GM21447 (cell line): ENCODE measurements around the gene SYTL4.

Source experiments
- ATAC-seq: cut with Tn5 transposase; IDR thresholded peaks from one replicate; pipeline ENCODE4 v1.9.1; 2021; ENCODE audit not compliant: unreplicated experiment

SYTL4 gene

GRCh38 chrX:100648458-100649417, 83.2 kb downstream of the SYTL4 start:
- ATAC-seq, result no peak

GRCh38 chrX:100647739-100648138, 84.2 kb downstream of the SYTL4 start:
- no peak for ATAC-seq

GRCh38 chrX:100647095-100647494, 84.8 kb downstream of the SYTL4 start:
- ATAC-seq, result no peak

- no peak for ATAC-seq
Observed at GRCh38 chrX:100645106-100645505, 86.8 kb downstream of the SYTL4 start.

GRCh38 chrX:100643956-100644860, 87.7 kb downstream of the SYTL4 start, which contains the start of gene SRPX2:
Gene SRPX2, plus strand, starts transcription at chrX:100644199. Its CDS starts 2,124 bp downstream, at chrX:100646323.
- ATAC-seq, result no peak

GRCh38 chrX:100643212-100643611, 88.7 kb downstream of the SYTL4 start:
- ATAC-seq, result no peak

GRCh38 chrX:100642290-100642689, 89.6 kb downstream of the SYTL4 start:
- no peak for ATAC-seq

GRCh38 chrX:100636321-100636991, 95.5 kb downstream of the SYTL4 start, which contains the start of gene TSPAN6:
Gene TSPAN6, minus strand, starts transcription at chrX:100636806. Its CDS starts 112 bp downstream, at chrX:100636694.
- ATAC-seq, result peak; percentile 99

- ATAC-seq, result no peak
Observed at GRCh38 chrX:100635989-100636320, 96.0 kb downstream of the SYTL4 start.

- ATAC-seq, result no peak
Observed at GRCh38 chrX:100635040-100635439, 96.9 kb downstream of the SYTL4 start.

- ATAC-seq, result peak; percentile 93
Observed at GRCh38 chrX:100625985-100626491, 105.9 kb downstream of the SYTL4 start.
